ENCODE measurements around the gene RAD51C. TPM values are rescaled to one million over a fixed set of nuclear protein-coding genes. Genes with fewer than 3 reads are reported as not detected.

Gene RAD51C
- polyA plus RNA-seq, 1 donor (not counting 4 experiments of a cell fraction or from before 2014, with no cell fraction given): 41.8 TPM

DNA sequence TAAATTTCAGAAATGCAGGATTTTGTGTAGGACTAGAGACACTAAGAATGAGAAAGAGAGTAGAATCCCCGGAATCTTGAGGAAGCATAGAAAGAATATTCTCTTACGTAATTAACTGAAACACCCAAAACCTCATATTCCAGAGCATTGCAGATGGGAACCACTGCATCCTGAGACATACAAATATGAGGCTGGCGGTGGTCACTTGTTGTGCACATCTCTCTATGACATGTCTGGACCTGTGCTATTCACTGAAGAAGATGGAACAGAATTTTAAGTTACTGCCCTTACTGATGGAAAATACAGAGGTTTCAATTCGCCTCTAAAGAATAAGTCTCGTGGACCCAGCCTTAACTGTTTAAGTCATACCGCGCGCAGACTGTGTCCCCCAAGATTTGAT lies 806 bp downstream of the RAD51C start:
- DNase-seq (ENCODE audit: low read depth, low spot score) (no peak), FAIRE-seq (no peak)
- H3K9ac ChIP-seq (ENCODE audit: control insufficient read depth, extremely low read depth, insufficient read depth, low read length): peak overlapping the region; percentile 74
- H3K27me3 ChIP-seq (ENCODE audit: control insufficient read depth, extremely low read depth, insufficient read depth, low read length): no peaks in the 10 kb centered on the region
- H4K20me1 ChIP-seq (ENCODE audit: control insufficient read depth, extremely low read depth, insufficient read depth, low read length): no peaks in the 10 kb centered on the region
- H3K9me3 ChIP-seq (ENCODE audit: control insufficient read depth, low read depth, low read length): no peaks in the 10 kb centered on the region
- peaks cover 0 to 7% of the 10 kb centered on the region in 2 experiments for H3K36me3 ChIP-seq (ENCODE audit: control insufficient read depth in 2 of 2, extremely low read depth in 1 of 2, insufficient read depth in 2 of 2, low read length in 2 of 2)
- dilution Hi-C loops (cut with MboI; ENCODE audit: extremely low pct_ligation_motif_present, low sequenced_read_pairs): no loop called here
- H3K9me1 ChIP-seq (ENCODE audit: control insufficient read depth, extremely low read depth, insufficient read depth, low read length): no peaks in the 10 kb centered on the region
- peaks cover 17% of the 10 kb centered on the region for H3K4me1 ChIP-seq (ENCODE audit: control insufficient read depth, extremely low read depth, insufficient read depth, low read length)
- H3K4me2 ChIP-seq (ENCODE audit: control insufficient read depth, extremely low read depth, insufficient read depth, low read depth, low read length): peak overlapping the region; percentile 94
- peak overlapping the region; percentile 48 to 89 (median 84) for H3K4me3 ChIP-seq (ENCODE audit: control insufficient read depth in 2 of 3, extremely low read depth in 1 of 3, insufficient read depth in 2 of 3, low read depth in 1 of 3, low read length in 3 of 3)
- peaks cover 17% of the 10 kb centered on the region for H3K79me2 ChIP-seq (ENCODE audit: control insufficient read depth, insufficient read depth, low read length)
- peak overlapping the region; percentile 77 for H2AFZ ChIP-seq (ENCODE audit: control insufficient read depth, low read length)
- peak overlapping the region; percentile 77 for H3K27ac ChIP-seq (ENCODE audit: control insufficient read depth, insufficient read depth, low read length)
- no peak for TF ChIP-seq EZH2 (IDR thresholded peaks at IDR 0.05; ENCODE audit: low read length)
- TF ChIP-seq, protein P1, sequence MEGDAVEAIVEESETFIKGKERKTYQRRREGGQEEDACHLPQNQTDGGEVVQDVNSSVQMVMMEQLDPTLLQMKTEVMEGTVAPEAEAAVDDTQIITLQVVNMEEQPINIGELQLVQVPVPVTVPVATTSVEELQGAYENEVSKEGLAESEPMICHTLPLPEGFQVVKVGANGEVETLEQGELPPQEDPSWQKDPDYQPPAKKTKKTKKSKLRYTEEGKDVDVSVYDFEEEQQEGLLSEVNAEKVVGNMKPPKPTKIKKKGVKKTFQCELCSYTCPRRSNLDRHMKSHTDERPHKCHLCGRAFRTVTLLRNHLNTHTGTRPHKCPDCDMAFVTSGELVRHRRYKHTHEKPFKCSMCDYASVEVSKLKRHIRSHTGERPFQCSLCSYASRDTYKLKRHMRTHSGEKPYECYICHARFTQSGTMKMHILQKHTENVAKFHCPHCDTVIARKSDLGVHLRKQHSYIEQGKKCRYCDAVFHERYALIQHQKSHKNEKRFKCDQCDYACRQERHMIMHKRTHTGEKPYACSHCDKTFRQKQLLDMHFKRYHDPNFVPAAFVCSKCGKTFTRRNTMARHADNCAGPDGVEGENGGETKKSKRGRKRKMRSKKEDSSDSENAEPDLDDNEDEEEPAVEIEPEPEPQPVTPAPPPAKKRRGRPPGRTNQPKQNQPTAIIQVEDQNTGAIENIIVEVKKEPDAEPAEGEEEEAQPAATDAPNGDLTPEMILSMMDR (optimal IDR thresholded peaks at IDR 0.05 in 1 of 3, IDR thresholded peaks at IDR 0.05 in 1 of 3, conservative IDR thresholded peaks at IDR 0.05 in 1 of 3; ENCODE audit: extremely low read depth in 1 of 3, insufficient read depth in 2 of 3, low read length in 3 of 3): no peak

DNA sequence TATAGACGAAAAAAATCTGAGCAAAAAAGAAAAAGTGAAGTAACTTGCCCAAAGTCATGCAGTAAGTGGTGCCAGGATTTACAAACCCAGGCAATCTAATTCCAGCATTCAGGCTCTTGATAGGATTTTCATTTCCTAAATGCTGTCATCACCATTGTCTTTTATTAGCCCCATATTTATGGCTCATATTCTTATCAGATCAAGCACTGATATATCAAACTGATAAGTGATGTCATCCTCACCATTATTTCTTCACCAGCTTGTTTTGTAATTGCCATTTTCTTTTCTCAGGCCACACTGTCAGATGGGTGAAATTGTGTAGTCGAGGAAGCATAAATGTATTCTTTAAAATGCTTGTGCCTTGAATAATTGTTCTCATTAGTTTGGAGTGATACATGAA lies 1.3 kb downstream of the RAD51C start:
- no peaks in the 10 kb centered on the region for H3K27me3 ChIP-seq (ENCODE audit: control insufficient read depth, extremely low read depth, insufficient read depth, low read length)
- H3K79me2 ChIP-seq (ENCODE audit: control insufficient read depth, insufficient read depth, low read length): peaks cover 17% of the 10 kb centered on the region
- no peaks in the 10 kb centered on the region for H3K9me3 ChIP-seq (ENCODE audit: control insufficient read depth, low read depth, low read length)
- DNase-seq (ENCODE audit: low read depth, low spot score): no peak
- no peak for TF ChIP-seq EZH2 (IDR thresholded peaks at IDR 0.05; ENCODE audit: low read length)
- peaks cover 17% of the 10 kb centered on the region for H3K4me1 ChIP-seq (ENCODE audit: control insufficient read depth, extremely low read depth, insufficient read depth, low read length)
- dilution Hi-C loops (cut with MboI; ENCODE audit: extremely low pct_ligation_motif_present, low sequenced_read_pairs): no loop called here
- H3K9me1 ChIP-seq (ENCODE audit: control insufficient read depth, extremely low read depth, insufficient read depth, low read length): no peaks in the 10 kb centered on the region
- peak overlapping the region in 2 of 3 experiments; percentile 84 to 89 for H3K4me3 ChIP-seq (ENCODE audit: control insufficient read depth in 2 of 3, extremely low read depth in 1 of 3, insufficient read depth in 2 of 3, low read depth in 1 of 3, low read length in 3 of 3)
- H4K20me1 ChIP-seq (ENCODE audit: control insufficient read depth, extremely low read depth, insufficient read depth, low read length): no peaks in the 10 kb centered on the region
- peak overlapping the region; percentile 94 for H3K4me2 ChIP-seq (ENCODE audit: control insufficient read depth, extremely low read depth, insufficient read depth, low read depth, low read length)
- H2AFZ ChIP-seq (ENCODE audit: control insufficient read depth, low read length): no peak overlapping the region
- H3K9ac ChIP-seq (ENCODE audit: control insufficient read depth, extremely low read depth, insufficient read depth, low read length): peak overlapping the region; percentile 74
- FAIRE-seq: no peak
- peak overlapping the region; percentile 17 for H3K27ac ChIP-seq (ENCODE audit: control insufficient read depth, insufficient read depth, low read length)
- H3K36me3 ChIP-seq (ENCODE audit: control insufficient read depth in 2 of 2, extremely low read depth in 1 of 2, insufficient read depth in 2 of 2, low read length in 2 of 2): peaks cover 0 to 7% of the 10 kb centered on the region in 2 experiments

DNA sequence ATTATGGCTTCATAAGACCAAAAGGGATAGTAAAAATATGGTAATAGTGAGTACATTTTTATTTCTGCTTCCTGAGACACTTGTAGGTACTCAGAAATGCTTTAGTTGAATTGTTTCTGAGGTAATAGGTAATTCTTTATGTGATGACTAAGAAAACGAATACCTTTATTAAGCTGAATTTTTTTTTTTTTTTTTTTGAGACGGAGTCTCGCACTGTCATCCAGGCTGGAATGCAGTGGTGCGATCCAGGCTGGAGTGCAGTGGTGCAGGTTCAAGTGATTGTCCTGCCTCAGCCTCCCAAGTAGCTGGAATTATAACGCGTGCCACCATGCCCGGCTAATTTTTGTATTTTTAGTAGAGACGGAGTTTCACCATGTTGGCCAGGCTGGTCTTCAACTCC lies 1.9 kb downstream of the RAD51C start:
- H3K9me3 ChIP-seq (ENCODE audit: control insufficient read depth, low read depth, low read length): no peaks in the 10 kb centered on the region
- H2AFZ ChIP-seq (ENCODE audit: control insufficient read depth, low read length): no peak overlapping the region
- TF ChIP-seq EZH2 (IDR thresholded peaks at IDR 0.05; ENCODE audit: low read length): no peak
- TF ChIP-seq, protein P1 (optimal IDR thresholded peaks at IDR 0.05 in 1 of 3, IDR thresholded peaks at IDR 0.05 in 1 of 3, conservative IDR thresholded peaks at IDR 0.05 in 1 of 3; ENCODE audit: extremely low read depth in 1 of 3, insufficient read depth in 2 of 3, low read length in 3 of 3): no peak
- H3K9ac ChIP-seq (ENCODE audit: control insufficient read depth, extremely low read depth, insufficient read depth, low read length): no peak overlapping the region
- H3K36me3 ChIP-seq (ENCODE audit: control insufficient read depth in 2 of 2, extremely low read depth in 1 of 2, insufficient read depth in 2 of 2, low read length in 2 of 2): peaks cover 0 to 7% of the 10 kb centered on the region in 2 experiments
- H4K20me1 ChIP-seq (ENCODE audit: control insufficient read depth, extremely low read depth, insufficient read depth, low read length): no peaks in the 10 kb centered on the region
- no peaks in the 10 kb centered on the region for H3K27me3 ChIP-seq (ENCODE audit: control insufficient read depth, extremely low read depth, insufficient read depth, low read length)
- H3K4me2 ChIP-seq (ENCODE audit: control insufficient read depth, extremely low read depth, insufficient read depth, low read depth, low read length): no peak overlapping the region
- H3K9me1 ChIP-seq (ENCODE audit: control insufficient read depth, extremely low read depth, insufficient read depth, low read length): no peaks in the 10 kb centered on the region
- H3K27ac ChIP-seq (ENCODE audit: control insufficient read depth, insufficient read depth, low read length): peak overlapping the region; percentile 17
- FAIRE-seq (no peak), DNase-seq (ENCODE audit: low read depth, low spot score) (no peak)
- peak overlapping the region in 1 of 3 experiments; percentile 84 for H3K4me3 ChIP-seq (ENCODE audit: control insufficient read depth in 2 of 3, extremely low read depth in 1 of 3, insufficient read depth in 2 of 3, low read depth in 1 of 3, low read length in 3 of 3)
- dilution Hi-C loops (cut with MboI; ENCODE audit: extremely low pct_ligation_motif_present, low sequenced_read_pairs): no loop called here
- H3K79me2 ChIP-seq (ENCODE audit: control insufficient read depth, insufficient read depth, low read length): peaks cover 17% of the 10 kb centered on the region
- peaks cover 17% of the 10 kb centered on the region for H3K4me1 ChIP-seq (ENCODE audit: control insufficient read depth, extremely low read depth, insufficient read depth, low read length)
